ENCODE results near the gene WHRN. TPM values are rescaled to one million over a fixed set of nuclear protein-coding genes. Genes with fewer than 3 reads are reported as not detected.

The WHRN gene
- total and polyA plus RNA-seq, 9 of the 15 experiments (the other 6 are each of a cell fraction or from before 2014, with no cell fraction given) = 0.31 to 14.1 (median 3.0) TPM

DNA sequence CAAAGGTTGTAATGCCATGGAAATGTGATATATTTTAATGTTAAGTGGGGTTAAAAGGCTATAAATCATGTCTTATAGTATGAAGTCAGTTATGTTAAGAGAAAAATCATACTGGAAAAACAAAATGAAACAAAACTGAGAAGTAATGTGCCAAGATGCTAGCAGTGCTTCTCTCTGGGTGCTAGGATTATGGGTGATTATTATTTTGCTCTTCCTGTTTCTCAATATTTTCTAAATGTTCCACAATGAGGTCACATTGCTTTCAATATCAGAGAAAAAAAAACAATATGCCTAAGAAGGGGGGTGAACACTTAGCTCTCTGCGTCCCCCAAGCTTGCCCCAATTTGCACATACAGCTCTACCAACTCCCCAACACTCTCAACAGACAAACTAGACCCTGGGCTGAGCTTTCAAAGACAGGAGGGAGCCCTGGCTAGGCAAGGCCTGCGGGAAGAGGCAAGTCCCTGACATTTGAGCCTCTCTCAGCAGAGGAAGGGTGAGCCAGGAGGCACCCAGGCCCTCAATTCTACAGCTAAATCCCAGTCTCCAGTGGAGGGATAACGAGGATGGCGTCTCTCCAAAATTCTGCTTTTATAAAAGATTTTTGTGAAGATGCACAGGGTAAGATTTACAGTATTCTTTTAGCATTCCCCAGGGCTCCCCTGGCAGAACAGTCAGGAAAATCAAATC, 24.4 kb downstream of the WHRN start:
- BruUV-seq (replicated peaks) = no TSS peak
- DNase-seq (ENCODE audit: extremely low read depth in 1 of 4, low spot score in 3 of 4) = no peak
- no peak overlapping the region for H2AFZ ChIP-seq (ENCODE audit: low read depth, low read length)
- H3K4me2 ChIP-seq (ENCODE audit: insufficient read depth, low read length) = no peak overlapping the region
- H3K4me3 ChIP-seq = no peak overlapping the region
- no peaks in the 10 kb centered on the region for H3K27me3 ChIP-seq (ENCODE audit: control insufficient read depth in 2 of 2, insufficient read depth in 2 of 2, low read length in 2 of 2)
- H3K9ac ChIP-seq (ENCODE audit: insufficient read depth in 1 of 2, low read depth in 2 of 2, low read length in 2 of 2) = no peak overlapping the region
- peaks cover 7% of the 10 kb centered on the region for H4K20me1 ChIP-seq (replicated peaks; ENCODE audit: control insufficient read depth, insufficient read depth, low read length)
- no peaks in the 10 kb centered on the region for H3K9me1 ChIP-seq (ENCODE audit: control insufficient read depth, insufficient read depth, low read length)
- ATAC-seq = no peak
- TF ChIP-seq, protein P1, sequence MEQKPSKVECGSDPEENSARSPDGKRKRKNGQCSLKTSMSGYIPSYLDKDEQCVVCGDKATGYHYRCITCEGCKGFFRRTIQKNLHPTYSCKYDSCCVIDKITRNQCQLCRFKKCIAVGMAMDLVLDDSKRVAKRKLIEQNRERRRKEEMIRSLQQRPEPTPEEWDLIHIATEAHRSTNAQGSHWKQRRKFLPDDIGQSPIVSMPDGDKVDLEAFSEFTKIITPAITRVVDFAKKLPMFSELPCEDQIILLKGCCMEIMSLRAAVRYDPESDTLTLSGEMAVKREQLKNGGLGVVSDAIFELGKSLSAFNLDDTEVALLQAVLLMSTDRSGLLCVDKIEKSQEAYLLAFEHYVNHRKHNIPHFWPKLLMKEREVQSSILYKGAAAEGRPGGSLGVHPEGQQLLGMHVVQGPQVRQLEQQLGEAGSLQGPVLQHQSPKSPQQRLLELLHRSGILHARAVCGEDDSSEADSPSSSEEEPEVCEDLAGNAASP (IDR thresholded peaks at IDR 0.05) = no peak
- TF ChIP-seq ZEB2 (IDR thresholded peaks at IDR 0.05) = no peak
- ChIA-PET POLR2A (interaction anchor here (0.8 kb wide), 1 partner anchor 153 kb away, joined by 3 read pairs; no protein-coding TSS in a partner anchor), CTCF (ENCODE audit: low intra/inter-chr PET ratio) (no interaction called here)
- intact Hi-C loops (cut with micrococcal nuclease) (no loop called here), in situ Hi-C loops (cut with MboI) (no loop called here)
- H3K4me1 ChIP-seq (replicated peaks in 1 of 2; ENCODE audit: control insufficient read depth in 2 of 2, insufficient read depth in 2 of 2, low read length in 2 of 2) = peaks cover 0 to 16% of the 10 kb centered on the region in 2 experiments; a peak in 3 of 5 replicates
- WGBS (ENCODE audit: insufficient coverage, low coverage, missing lambda C conversion rate) = 78% methylated on average over 4 of the region's 4 CpGs
- H3K9me3 ChIP-seq (replicated peaks; ENCODE audit: control insufficient read depth, insufficient read depth, low read depth, low read length) = no peaks in the 10 kb centered on the region
- no peak overlapping the region for H3K27ac ChIP-seq (ENCODE audit: extremely low read depth, low read depth, low read length)
- peaks cover 8% of the 10 kb centered on the region; the same call in 1 of the 3 replicates for H3K79me2 ChIP-seq (ENCODE audit: control insufficient read depth, insufficient read depth, low read length)
- FAIRE-seq = no peak
- H3K36me3 ChIP-seq (ENCODE audit: control insufficient read depth, insufficient read depth, low read length) = peaks cover 8% of the 10 kb centered on the region; the same call in 2 of the 3 replicates

DNA sequence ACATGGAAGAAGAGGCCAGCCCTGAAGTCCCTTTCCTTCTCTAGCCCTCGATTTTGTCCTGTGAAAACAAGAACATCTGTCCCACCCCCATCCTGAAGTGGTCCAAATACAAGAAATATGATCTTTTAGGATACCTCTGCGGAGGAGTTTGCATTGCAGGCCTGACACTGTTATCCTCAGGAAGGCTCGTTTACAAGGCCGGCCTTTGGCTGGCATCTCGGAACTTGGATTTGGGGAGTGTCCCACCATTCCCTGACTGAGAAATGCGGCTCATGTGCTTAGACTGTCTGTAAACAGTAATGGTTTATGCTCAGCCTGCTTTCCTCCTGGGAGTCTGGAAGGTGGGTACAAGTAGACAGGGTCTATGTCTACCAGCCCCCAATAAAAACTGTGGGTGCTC, 26.4 kb downstream of the WHRN start:
- FAIRE-seq = no peak
- no peaks in the 10 kb centered on the region for H3K27me3 ChIP-seq (ENCODE audit: control insufficient read depth in 2 of 2, insufficient read depth in 2 of 2, low read length in 2 of 2)
- H3K27ac ChIP-seq (ENCODE audit: extremely low read depth, low read depth, low read length) = no peak overlapping the region
- peaks cover 7% of the 10 kb centered on the region for H4K20me1 ChIP-seq (replicated peaks; ENCODE audit: control insufficient read depth, insufficient read depth, low read length)
- in situ Hi-C loops (cut with MboI) = no loop called here
- no peaks in the 10 kb centered on the region for H3K9me1 ChIP-seq (ENCODE audit: control insufficient read depth, insufficient read depth, low read length)
- no peaks in the 10 kb centered on the region; a peak in 2 of 5 replicates for H3K4me1 ChIP-seq (replicated peaks in 1 of 2; ENCODE audit: control insufficient read depth in 2 of 2, insufficient read depth in 2 of 2, low read length in 2 of 2)
- H3K36me3 ChIP-seq (ENCODE audit: control insufficient read depth, insufficient read depth, low read length) = peaks cover 8% of the 10 kb centered on the region; the same call in 2 of the 3 replicates
- WGBS (ENCODE audit: insufficient coverage, low coverage, missing lambda C conversion rate) = 76% methylated on average over 6 of the region's 6 CpGs
- no peak for ATAC-seq
- DNase-seq (ENCODE audit: extremely low read depth in 1 of 4, low spot score in 3 of 4) = no peak
- H2AFZ ChIP-seq (ENCODE audit: low read depth, low read length) = no peak overlapping the region
- H3K9me3 ChIP-seq (replicated peaks; ENCODE audit: control insufficient read depth, insufficient read depth, low read depth, low read length) = no peaks in the 10 kb centered on the region
- no peak overlapping the region for H3K9ac ChIP-seq (ENCODE audit: insufficient read depth in 1 of 2, low read depth in 2 of 2, low read length in 2 of 2)
- H3K79me2 ChIP-seq (ENCODE audit: control insufficient read depth, insufficient read depth, low read length) = no peaks in the 10 kb centered on the region
- H3K4me2 ChIP-seq (ENCODE audit: insufficient read depth, low read length) = no peak overlapping the region
- intact Hi-C loops (cut with micrococcal nuclease) = no loop called here
- H3K4me3 ChIP-seq = no peak overlapping the region
- POLR2A ChIA-PET = interaction anchor here (0.7 kb wide), 1 partner anchor 115 kb away, joined by 3 read pairs; no protein-coding TSS in a partner anchor
- no TSS peak for BruUV-seq (replicated peaks)
- CTCF ChIA-PET (ENCODE audit: low intra/inter-chr PET ratio) = no interaction called here
- TF ChIP-seq NRF1 (conservative IDR thresholded peaks at IDR 0.05 in 1 of 2, IDR thresholded peaks at IDR 0.05 in 1 of 2) = no peak
- TF ChIP-seq EHMT2 (IDR thresholded peaks at IDR 0.05) = no peak
- TF ChIP-seq, protein P2, sequence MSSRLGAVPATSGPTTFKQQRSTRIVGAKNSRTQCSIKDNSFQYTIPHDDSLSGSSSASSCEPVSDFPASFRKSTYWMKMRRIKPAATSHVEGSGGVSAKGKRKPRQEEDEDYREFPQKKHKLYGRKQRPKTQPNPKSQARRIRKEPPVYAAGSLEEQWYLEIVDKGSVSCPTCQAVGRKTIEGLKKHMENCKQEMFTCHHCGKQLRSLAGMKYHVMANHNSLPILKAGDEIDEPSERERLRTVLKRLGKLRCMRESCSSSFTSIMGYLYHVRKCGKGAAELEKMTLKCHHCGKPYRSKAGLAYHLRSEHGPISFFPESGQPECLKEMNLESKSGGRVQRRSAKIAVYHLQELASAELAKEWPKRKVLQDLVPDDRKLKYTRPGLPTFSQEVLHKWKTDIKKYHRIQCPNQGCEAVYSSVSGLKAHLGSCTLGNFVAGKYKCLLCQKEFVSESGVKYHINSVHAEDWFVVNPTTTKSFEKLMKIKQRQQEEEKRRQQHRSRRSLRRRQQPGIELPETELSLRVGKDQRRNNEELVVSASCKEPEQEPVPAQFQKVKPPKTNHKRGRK (tag; IDR thresholded peaks at IDR 0.05) = no peak
- TF ChIP-seq KDM4B (IDR thresholded peaks at IDR 0.05; ENCODE audit: borderline replicate concordance in 2 of 2, low read depth in 1 of 2) = no peak
- TF ChIP-seq, protein P3, sequence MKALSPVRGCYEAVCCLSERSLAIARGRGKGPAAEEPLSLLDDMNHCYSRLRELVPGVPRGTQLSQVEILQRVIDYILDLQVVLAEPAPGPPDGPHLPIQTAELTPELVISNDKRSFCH (CRISPR knock-in tag; IDR thresholded peaks at IDR 0.05) = no peak
- TF ChIP-seq, protein P3 (tag; IDR thresholded peaks at IDR 0.05) = no peak
- TF ChIP-seq ZNF134 (CRISPR knock-in tag; conservative IDR thresholded peaks at IDR 0.05) = no peak
- no peak for TF ChIP-seq ZNF57 (CRISPR knock-in tag; IDR thresholded peaks at IDR 0.05)
- TF ChIP-seq, protein P4, sequence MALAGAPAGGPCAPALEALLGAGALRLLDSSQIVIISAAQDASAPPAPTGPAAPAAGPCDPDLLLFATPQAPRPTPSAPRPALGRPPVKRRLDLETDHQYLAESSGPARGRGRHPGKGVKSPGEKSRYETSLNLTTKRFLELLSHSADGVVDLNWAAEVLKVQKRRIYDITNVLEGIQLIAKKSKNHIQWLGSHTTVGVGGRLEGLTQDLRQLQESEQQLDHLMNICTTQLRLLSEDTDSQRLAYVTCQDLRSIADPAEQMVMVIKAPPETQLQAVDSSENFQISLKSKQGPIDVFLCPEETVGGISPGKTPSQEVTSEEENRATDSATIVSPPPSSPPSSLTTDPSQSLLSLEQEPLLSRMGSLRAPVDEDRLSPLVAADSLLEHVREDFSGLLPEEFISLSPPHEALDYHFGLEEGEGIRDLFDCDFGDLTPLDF (CRISPR knock-in tag; IDR thresholded peaks at IDR 0.05) = no peak

Measured in K562 (cell line).